K562 (cell line): ENCODE results near the gene NCKIPSD. TPM values are rescaled to one million over a fixed set of nuclear protein-coding genes. Genes with fewer than 3 reads are reported as not detected.
A peak's percentile ranks its signal among the peaks of the same experiment; 100 is the strongest.

ENCODE experiments used
- CBFA2T3 ChIP-seq: fragments of 450-650 bp; IDR thresholded peaks from 2 replicates; pipeline ENCODE4 v1.6.1; 2017
- FOXP4 ChIP-seq: sonication (generic); formaldehyde crosslinking; IDR thresholded peaks from 2 replicates; pipeline ENCODE4 v1.8.0; 2022; ENCODE audit warnings: mild to moderate bottlenecking, missing genetic modification reagents, borderline replicate concordance
- LEF1 ChIP-seq: fragments of 450-650 bp; IDR thresholded peaks from 2 replicates; pipeline ENCODE4 v1.6.1; 2016; ENCODE audit warnings: mild to moderate bottlenecking
- NFATC3 ChIP-seq: fragments of 450-650 bp; IDR thresholded peaks from 2 replicates; pipeline ENCODE4 v1.6.1; 2017; ENCODE audit warnings: mild to moderate bottlenecking
- RBM14 ChIP-seq: fragments of 200-400 bp; formaldehyde crosslinking; IDR thresholded peaks from 2 replicates; pipeline ENCODE4 v1.6.1; 2018; ENCODE audit warnings: low read depth, mild to moderate bottlenecking, low read length, moderate library complexity, borderline replicate concordance; ENCODE audit not compliant: insufficient read depth
- TEAD1 ChIP-seq, 2 experiments: fragments of 450-650 bp in 1 of 2; sonication (generic) in 1 of 2; formaldehyde crosslinking; IDR thresholded peaks; 2 replicates each; pipeline versions ENCODE4 v1.4.0 to v1.8.0; 2020 to 2022; ENCODE audit warnings: mild to moderate bottlenecking in 2 of 2, missing genetic modification reagents in 1 of 2
- THRB ChIP-seq: fragments of 450-650 bp; formaldehyde crosslinking; conservative IDR thresholded peaks from 2 replicates; pipeline ENCODE4 v1.4.0; 2022; ENCODE audit warnings: mild to moderate bottlenecking, missing genetic modification characterization
- polyA plus RNA-seq, 8 experiments: library from polyadenylated mRNA; depleted of rRNA in 4 of 8; stranded (reverse) in 5 of 8; unstranded in 3 of 8; fragments of >200 nt; fragmentation: Nextera tagmentation in 2 of 8; fragmentation: Illumina TruSeq in 1 of 8; extraction: Ambion mirVana in 2 of 8; extraction: Trizol in 1 of 8; gene quantifications; 2 replicates each; pipeline versions ENCODE4 v1.2.1 to v1.2.3, GENCODE V29; 2011 to 2014; ENCODE audit warnings: inconsistent platforms in 1 of 8, missing spikeins in 1 of 8
- total RNA-seq, 7 experiments: library from RNA; depleted of rRNA in 6 of 7; stranded (reverse); fragments of >200 nt in 6 of 7; fragmentation: Illumina TruSeq in 2 of 7; extraction: Trizol in 2 of 7; gene quantifications; 2 replicates each; pipeline versions ENCODE4 v1.2.1 to v1.2.3, GENCODE V29; 2011 to 2021; ENCODE audit warnings: low replicate concordance in 1 of 7
- TF ChIP-seq, protein P1 (sequence below): fragments of 200-800 bp; sonication (Bioruptor generic); IDR thresholded peaks from 2 replicates; pipeline ENCODE4 v1.6.1; 2016; ENCODE audit warnings: missing genetic modification characterization, missing compliant biosample characterization

NCKIPSD gene
- total and polyA plus RNA-seq, 9 of the 15 experiments (the other 6 are each of a cell fraction or from before 2014, with no cell fraction given): 0.49 to 24.4 (median 12.3) TPM

DNA sequence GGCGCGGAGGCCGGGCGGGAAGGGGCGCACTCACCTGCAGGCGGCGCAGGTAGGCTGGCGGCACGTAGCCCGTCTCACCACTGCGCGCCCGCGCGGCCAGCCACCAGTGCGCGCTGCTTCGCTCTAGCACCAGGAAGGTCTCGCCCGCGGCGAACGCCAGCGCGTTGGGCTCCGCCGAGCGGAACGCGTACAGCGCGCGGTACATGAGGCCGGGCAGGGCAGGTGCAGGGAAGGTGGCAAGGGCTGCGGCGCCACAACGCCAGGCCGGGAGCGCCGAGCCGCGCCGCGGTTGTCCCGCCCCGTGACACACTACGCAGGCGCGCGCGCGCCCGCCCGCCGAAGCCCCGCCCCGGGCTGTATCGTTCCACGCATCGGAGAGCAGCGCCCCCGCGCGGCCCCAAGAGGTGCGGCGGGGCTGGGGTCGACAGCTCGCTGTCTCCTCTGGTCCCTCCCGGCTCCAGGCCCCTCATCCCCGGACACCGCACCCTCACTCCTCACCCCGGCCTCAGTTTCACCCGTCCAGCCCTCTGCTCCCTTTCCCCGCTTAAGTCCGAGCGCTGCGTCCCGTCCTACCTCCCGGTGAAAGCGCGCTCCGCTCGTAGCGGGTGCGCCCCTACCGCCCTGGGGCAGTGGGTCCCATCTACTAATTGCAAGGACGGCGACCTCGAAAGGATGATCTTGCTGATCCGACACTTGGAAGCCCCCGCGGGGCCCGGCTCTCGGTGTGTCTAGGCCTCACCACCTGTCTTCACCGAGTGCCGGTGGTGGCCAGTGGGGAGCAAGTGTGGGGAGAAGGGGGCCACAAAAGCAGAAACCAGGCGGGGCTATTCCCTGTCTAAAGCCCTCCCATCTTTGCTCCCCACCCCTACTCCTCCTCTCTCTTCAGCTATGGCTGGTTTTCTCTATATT lies at the start of gene NCKIPSD (continued):
- TF ChIP-seq TEAD1 (CRISPR knock-in tag; IDR thresholded peaks at IDR 0.05) (0 out of 4 replicates have a peak, but pooled peaks of 1 of the 2 experiments have one; percentile 54), RBM14 (no peak), CBFA2T3 (no peak), FOXP4 (CRISPR knock-in tag) (0 out of 2 replicates have a peak, but pooled peaks have one; percentile 34), LEF1 (no peak), NFATC3 (no peak), THRB (no peak)
- TF ChIP-seq, protein P1, sequence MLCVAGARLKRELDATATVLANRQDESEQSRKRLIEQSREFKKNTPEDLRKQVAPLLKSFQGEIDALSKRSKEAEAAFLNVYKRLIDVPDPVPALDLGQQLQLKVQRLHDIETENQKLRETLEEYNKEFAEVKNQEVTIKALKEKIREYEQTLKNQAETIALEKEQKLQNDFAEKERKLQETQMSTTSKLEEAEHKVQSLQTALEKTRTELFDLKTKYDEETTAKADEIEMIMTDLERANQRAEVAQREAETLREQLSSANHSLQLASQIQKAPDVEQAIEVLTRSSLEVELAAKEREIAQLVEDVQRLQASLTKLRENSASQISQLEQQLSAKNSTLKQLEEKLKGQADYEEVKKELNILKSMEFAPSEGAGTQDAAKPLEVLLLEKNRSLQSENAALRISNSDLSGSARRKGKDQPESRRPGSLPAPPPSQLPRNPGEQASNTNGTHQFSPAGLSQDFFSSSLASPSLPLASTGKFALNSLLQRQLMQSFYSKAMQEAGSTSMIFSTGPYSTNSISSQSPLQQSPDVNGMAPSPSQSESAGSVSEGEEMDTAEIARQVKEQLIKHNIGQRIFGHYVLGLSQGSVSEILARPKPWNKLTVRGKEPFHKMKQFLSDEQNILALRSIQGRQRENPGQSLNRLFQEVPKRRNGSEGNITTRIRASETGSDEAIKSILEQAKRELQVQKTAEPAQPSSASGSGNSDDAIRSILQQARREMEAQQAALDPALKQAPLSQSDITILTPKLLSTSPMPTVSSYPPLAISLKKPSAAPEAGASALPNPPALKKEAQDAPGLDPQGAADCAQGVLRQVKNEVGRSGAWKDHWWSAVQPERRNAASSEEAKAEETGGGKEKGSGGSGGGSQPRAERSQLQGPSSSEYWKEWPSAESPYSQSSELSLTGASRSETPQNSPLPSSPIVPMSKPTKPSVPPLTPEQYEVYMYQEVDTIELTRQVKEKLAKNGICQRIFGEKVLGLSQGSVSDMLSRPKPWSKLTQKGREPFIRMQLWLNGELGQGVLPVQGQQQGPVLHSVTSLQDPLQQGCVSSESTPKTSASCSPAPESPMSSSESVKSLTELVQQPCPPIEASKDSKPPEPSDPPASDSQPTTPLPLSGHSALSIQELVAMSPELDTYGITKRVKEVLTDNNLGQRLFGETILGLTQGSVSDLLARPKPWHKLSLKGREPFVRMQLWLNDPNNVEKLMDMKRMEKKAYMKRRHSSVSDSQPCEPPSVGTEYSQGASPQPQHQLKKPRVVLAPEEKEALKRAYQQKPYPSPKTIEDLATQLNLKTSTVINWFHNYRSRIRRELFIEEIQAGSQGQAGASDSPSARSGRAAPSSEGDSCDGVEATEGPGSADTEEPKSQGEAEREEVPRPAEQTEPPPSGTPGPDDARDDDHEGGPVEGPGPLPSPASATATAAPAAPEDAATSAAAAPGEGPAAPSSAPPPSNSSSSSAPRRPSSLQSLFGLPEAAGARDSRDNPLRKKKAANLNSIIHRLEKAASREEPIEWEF (CRISPR knock-in tag): no peak
